Epithelial cell of proximal tubule (primary cell): Measurements from ENCODE around the gene SERINC5. TPM values are rescaled to one million over a fixed set of nuclear protein-coding genes. Genes with fewer than 3 reads are reported as not detected.

Experiments
- DNase-seq: peaks from one replicate; pipeline ENCODE4 v3.0.0-alpha.2; 2011; ENCODE audit warnings: low read depth
- H3K4me3 ChIP-seq: 2 replicates; pipeline ENCODE4 v1.5.1; 2011; ENCODE audit warnings: low read depth, mild to moderate bottlenecking, low read length
- total RNA-seq: library from RNA; depleted of rRNA; stranded (reverse); fragments of >200 nt; gene quantifications from 2 replicates; pipeline ENCODE4 v1.2.3, GENCODE V29; 2015
- TF ChIP-seq, protein P1 (sequence below): conservative IDR thresholded peaks from 2 replicates; pipeline ENCODE4 v1.5.1; 2012; ENCODE audit warnings: low read depth, mild to moderate bottlenecking, low read length

The SERINC5 gene
- total RNA-seq, 1 donor from 2014 or later = 7.1 TPM

DNA sequence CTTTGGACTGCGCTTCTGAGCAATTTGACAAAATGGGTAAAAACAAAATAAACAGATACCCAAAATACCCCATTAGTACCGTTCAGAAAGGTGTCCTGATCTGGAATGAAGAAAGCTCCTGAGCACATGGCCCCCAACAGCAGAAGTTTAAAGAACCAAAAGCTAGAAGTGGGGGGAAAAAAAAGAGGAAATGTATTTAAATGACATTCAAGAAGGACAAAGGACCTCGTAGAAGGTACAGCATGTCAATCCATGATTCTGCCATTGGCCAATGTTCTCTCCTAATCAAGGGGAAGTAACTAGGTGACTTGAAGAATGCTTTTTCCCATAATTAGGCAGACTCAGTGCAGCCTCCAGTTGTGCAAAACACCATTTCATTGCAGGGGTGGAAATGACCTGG lies 78.6 kb downstream of the SERINC5 start:
- H3K4me3 ChIP-seq = no peak overlapping the region
- TF ChIP-seq, protein P1, sequence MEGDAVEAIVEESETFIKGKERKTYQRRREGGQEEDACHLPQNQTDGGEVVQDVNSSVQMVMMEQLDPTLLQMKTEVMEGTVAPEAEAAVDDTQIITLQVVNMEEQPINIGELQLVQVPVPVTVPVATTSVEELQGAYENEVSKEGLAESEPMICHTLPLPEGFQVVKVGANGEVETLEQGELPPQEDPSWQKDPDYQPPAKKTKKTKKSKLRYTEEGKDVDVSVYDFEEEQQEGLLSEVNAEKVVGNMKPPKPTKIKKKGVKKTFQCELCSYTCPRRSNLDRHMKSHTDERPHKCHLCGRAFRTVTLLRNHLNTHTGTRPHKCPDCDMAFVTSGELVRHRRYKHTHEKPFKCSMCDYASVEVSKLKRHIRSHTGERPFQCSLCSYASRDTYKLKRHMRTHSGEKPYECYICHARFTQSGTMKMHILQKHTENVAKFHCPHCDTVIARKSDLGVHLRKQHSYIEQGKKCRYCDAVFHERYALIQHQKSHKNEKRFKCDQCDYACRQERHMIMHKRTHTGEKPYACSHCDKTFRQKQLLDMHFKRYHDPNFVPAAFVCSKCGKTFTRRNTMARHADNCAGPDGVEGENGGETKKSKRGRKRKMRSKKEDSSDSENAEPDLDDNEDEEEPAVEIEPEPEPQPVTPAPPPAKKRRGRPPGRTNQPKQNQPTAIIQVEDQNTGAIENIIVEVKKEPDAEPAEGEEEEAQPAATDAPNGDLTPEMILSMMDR = no peak
- no peak for DNase-seq

DNA sequence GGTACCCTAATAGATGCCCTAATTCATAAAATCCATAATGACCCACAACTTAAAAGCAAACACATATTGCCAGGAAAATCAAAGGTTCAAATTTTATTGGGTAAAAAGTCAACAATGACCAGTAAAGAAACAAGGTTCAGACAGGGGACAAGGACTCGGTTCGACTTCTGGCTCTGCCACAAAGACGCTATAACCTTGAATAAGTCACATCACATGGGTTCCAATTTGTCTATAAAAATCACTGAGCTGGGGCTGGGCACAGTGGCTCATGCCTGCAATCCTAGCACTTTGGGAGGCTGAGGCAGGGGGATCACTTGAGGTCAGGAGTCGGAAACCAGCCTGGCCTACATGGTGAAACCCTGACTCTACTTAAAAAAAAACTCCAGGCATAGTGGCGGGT lies 80.5 kb downstream of the SERINC5 start:
- DNase-seq = no peak
- no peak overlapping the region for H3K4me3 ChIP-seq
- TF ChIP-seq, protein P1 = no peak

DNA sequence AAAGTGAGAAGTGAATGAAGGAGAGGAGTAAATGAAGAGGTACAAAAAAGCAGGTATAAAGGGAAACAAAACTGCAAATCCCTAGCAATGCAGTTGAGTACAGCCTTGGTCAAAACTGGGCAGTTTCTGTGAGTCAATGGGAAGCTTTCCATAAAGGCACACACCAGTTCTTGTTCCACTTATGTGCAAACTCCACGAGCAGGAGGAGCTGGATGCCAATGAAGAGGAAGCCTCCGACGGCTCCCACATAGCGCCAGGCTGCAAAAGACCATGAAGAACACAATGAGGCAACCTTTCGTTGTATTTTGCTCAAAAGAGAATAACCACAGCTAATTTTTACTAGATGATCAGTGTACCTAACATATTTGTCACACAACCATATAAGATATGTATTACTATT lies 81.1 kb downstream of the SERINC5 start:
- H3K4me3 ChIP-seq = no peak overlapping the region
- DNase-seq = no peak
- TF ChIP-seq, protein P1 = no peak

- TF ChIP-seq, protein P1 = no peak
- no peak overlapping the region for H3K4me3 ChIP-seq
- DNase-seq = no peak
Measured at GRCh38 chr5:80172067-80172695, 83.7 kb downstream of the SERINC5 start.

DNA sequence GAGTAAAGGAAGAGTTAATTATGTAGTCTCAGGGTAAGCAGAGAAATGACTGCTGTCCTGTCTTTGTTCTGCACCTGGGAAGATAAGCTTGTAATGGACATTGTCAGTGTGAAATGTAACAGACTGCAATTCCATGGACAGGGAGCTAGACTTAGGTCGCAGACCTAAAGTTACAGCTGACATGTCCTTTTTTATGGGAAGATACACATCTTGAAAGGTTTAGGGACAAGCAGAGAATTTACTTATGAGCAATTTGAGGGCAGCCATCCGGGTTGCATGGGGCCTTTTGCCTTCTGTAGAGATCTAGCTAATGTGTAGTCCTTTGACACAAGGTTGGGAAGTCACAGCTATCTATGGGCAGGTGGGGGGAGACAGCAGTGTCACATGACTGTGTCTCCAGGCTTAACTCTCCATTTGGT lies 85.7 kb downstream of the SERINC5 start:
- no peak overlapping the region for H3K4me3 ChIP-seq
- TF ChIP-seq, protein P1 = no peak
- DNase-seq = no peak

DNA sequence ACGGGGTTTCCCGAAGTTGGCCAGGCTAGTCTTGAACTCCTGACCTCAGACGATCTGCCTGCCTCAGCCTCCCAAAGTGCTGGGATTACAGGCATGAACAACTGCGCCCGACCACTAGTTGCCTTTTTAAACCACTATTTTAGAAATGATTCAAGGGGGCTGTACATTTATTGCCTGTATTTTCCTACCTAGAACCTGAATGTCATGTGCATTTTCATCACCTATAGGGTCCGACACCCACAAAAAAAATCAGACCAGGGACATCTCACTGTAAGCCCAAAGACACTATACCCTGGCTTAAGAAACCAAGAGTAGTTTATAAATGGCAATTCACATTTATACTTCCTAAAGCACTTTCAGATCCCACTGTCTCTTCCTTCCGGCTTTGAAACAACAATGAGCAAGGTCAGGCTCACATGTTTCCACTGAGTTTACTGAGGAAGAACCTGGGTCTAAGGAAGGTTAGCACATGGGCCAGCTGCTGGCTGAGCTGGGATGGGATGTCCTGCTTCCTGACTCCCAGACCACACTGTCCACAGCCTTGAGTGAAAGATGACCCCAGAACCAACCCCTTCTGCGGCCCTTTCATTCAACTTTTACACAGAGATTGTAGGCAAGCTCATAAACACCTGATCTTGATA lies 87.3 kb downstream of the SERINC5 start:
- no peak overlapping the region for H3K4me3 ChIP-seq
- TF ChIP-seq, protein P1 = no peak
- no peak for DNase-seq

GRCh38 chr5:80165452-80165851 lies 90.4 kb downstream of the SERINC5 start:
- no peak overlapping the region for H3K4me3 ChIP-seq
- no peak for DNase-seq
- TF ChIP-seq, protein P1 = no peak
